ENCODE results near the gene ZBTB25.
A peak's percentile ranks its signal among the peaks of the same experiment; 100 is the strongest.
"Not testable (repeated sequence)": the region's sequence is repeated elsewhere in the genome, so short reads cannot be mapped to it uniquely, and the experiment has no call there.

The ZBTB25 gene

GRCh38 chr14:64503434-64504309 lies at the start of gene ZBTB25:
ZBTB25 (minus strand) TSS chr14:64503838; CDS start chr14:64490533, 13,305 bp downstream.
- FAIRE-seq (peak; percentile 100), DNase-seq (ENCODE audit: insufficient read length, low spot score) (peak; percentile 98)

- FAIRE-seq = peak; percentile 76
- DNase-seq (ENCODE audit: insufficient read length, low spot score) = no peak
Measured at GRCh38 chr14:64550621-64551333, 47.1 kb upstream of the ZBTB25 start.

- DNase-seq (ENCODE audit: insufficient read length, low spot score) = no peak
Measured at GRCh38 chr14:64549791-64550620, 46.4 kb upstream of the ZBTB25 start, which contains the start of gene PPP1R36. PPP1R36 (plus strand) TSS chr14:64549961; CDS start chr14:64549998, 37 bp downstream.

GRCh38 chr14:64549016-64549415 lies 45.4 kb upstream of the ZBTB25 start:
- no peak for DNase-seq (ENCODE audit: insufficient read length, low spot score)

More at GRCh38 chr14:64549791-64550620, 46.4 kb upstream of the ZBTB25 start, which contains the start of gene PPP1R36:
- peak; percentile 82 for FAIRE-seq

DNA sequence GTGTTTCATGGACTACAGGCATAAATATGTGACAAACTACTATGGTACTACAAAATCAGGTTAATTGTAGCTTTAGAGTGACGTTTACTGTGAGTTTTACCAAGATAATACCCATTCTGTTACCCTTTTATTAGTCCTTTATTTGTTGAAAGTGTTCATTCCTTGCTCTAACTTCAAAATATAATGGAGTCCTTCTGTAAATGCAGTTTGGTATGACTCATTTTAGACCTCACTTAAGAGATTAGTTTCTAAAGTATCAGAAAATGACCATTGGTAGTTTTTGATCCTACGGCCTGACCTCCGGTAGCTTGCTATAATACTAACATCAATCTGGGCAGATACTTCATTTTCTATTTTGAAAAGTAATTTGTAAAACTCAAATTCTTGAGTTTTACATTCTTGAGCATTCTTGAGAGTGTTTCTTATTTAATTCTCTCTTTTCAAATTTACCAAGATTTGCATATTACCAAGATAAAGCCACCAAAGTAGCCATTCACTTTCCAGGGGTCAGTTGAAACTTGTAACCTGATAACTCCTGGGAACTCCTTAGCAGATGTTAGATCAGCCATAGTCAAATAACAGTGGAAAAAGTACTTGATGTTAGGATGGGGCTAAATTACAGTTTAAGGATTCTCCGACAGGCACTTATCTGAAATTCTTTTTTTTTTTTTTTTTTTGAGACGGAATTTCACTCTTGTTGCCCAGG lies 41.1 kb upstream of the ZBTB25 start:
- FAIRE-seq (peak; percentile 86), DNase-seq (ENCODE audit: insufficient read length, low spot score) (no peak)

More at GRCh38 chr14:64549016-64549415, 45.4 kb upstream of the ZBTB25 start:
- FAIRE-seq = no peak

- FAIRE-seq (peak; percentile 72), DNase-seq (ENCODE audit: insufficient read length, low spot score) (no peak)
Measured at GRCh38 chr14:64542836-64543201, 39.2 kb upstream of the ZBTB25 start.

GRCh38 chr14:64541972-64542835 lies 38.6 kb upstream of the ZBTB25 start:
- DNase-seq (ENCODE audit: insufficient read length, low spot score) = no peak
- FAIRE-seq = no peak

DNA sequence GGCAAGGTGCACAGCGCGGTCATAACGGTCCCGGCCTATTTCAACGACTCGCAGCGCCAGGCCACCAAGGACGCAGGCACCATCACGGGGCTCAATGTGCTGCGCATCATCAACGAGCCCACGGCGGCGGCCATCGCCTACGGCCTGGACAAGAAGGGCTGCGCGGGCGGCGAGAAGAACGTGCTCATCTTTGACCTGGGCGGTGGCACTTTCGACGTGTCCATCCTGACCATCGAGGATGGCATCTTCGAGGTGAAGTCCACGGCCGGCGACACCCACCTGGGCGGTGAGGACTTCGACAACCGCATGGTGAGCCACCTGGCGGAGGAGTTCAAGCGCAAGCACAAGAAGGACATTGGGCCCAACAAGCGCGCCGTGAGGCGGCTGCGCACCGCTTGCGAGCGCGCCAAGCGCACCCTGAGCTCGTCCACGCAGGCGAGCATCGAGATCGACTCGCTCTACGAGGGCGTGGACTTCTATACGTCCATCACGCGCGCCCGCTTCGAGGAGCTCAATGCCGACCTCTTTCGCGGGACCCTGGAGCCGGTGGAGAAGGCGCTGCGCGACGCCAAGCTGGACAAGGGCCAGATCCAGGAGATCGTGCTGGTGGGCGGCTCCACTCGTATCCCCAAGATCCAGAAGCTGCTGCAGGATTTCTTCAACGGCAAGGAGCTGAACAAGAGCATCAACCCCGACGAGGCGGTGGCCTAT lies 37.8 kb upstream of the ZBTB25 start:
- DNase-seq (ENCODE audit: insufficient read length, low spot score) = no peak
- FAIRE-seq = no peak

DNA sequence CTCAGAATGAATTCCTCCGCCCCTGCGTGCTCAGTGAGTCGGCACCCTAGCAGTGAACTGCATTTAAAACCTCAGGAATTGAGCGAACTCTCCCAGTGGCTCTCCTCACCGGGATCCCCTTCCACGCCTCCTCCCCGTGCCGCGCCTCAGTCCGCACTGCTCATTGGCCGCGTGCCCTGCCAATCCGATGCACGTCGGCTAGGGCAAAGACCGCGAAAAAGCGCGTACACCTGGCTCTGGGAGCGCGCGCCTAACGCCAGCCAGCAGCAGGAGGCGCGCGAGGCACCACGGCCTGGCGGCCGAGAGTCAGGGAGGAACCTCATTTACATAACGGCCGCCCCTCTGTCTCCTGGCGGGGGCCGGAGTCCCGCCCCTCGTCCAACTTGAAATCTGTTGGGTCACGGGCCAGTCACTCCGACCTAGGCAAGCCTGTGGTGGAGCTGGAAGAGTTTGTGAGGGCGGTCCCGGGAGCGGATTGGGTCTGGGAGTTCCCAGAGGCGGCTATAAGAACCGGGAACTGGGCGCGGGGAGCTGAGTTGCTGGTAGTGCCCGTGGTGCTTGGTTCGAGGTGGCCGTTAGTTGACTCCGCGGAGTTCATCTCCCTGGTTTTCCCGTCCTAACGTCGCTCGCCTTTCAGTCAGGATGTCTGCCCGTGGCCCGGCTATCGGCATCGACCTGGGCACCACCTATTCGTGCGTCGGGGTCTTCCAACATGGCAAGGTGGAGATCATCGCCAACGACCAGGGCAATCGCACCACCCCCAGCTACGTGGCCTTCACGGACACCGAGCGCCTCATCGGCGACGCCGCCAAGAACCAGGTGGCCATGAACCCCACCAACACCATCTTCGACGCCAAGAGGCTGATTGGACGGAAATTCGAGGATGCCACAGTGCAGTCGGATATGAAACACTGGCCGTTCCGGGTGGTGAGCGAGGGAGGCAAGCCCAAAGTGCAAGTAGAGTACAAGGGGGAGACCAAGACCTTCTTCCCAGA lies 36.9 kb upstream of the ZBTB25 start, which contains the start of gene HSPA2:
HSPA2 (plus strand) TSS at position 534 of the 995 bp plus-strand sequence; CDS start at position 643, 109 bp downstream.
- peak; percentile 100 for DNase-seq (ENCODE audit: insufficient read length, low spot score)
- FAIRE-seq = peak; percentile 100

DNA sequence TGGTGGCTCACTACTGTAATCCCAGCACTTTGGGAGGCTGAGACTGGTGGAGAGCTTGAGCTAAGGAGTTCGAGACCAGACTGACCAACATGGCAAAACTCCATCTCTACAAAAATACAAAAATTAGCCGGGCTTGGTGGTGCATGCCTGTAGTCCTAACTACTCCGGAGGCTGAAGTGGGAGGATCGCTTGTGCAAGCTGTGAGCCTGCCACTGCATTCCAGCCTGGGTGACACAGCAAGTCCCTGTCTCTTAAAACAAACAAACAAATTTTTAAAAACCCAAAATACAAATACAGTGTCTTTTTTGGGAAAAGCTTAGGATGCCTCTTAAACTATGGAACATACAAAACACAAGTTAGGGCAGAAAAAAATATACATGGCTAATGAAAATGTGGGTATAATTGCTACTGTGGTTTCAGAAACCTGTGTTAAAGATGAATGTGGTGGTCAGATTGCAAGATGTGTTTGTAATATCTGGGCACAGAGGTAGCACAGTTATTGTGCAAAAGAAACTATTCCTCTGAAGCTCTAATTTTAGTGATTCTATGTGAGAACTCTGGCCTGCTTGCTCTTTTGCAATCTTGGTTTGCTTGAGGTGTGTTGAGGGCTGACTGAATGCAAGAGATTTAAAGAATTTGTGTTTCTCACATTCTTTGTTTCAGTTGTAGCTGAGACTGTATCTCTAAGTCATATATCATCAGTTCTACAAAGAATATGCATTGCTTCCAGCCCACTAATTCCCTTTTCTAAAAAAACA lies 33.0 kb upstream of the ZBTB25 start:
- FAIRE-seq = peak; percentile 92
- no peak for DNase-seq (ENCODE audit: insufficient read length, low spot score)

GRCh38 chr14:64531567-64531966 lies 27.9 kb upstream of the ZBTB25 start:
- FAIRE-seq (peak; percentile 64), DNase-seq (ENCODE audit: insufficient read length, low spot score) (no peak)

GRCh38 chr14:64525354-64525753 lies 21.7 kb upstream of the ZBTB25 start:
- DNase-seq (ENCODE audit: insufficient read length, low spot score) (no peak), FAIRE-seq (no peak)

GRCh38 chr14:64522591-64523355 lies 19.1 kb upstream of the ZBTB25 start:
- DNase-seq (ENCODE audit: insufficient read length, low spot score) (no peak), FAIRE-seq (peak; percentile 99)

- DNase-seq (ENCODE audit: insufficient read length, low spot score) (no peak), FAIRE-seq (peak; percentile 82)
Measured at GRCh38 chr14:64520699-64521098, 17.1 kb upstream of the ZBTB25 start.

DNA sequence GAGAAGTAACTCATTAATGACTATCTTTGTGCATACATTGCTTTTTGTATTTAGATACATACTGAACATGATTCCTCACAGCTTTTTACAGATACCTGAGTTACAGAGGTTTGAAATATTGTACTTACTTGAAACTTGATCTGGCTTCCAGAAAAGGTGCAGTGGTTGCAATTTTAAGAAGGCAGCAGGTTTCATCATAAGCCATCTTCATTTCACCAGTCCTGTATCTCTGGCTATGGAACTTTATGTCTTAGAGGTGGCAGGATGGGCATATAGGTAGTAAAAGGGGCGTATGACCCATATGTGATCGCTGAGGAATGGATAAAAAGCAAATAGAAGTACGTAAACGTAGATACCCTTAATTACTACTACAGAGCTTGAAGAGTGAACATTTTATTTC lies 14.6 kb upstream of the ZBTB25 start:
- FAIRE-seq (peak; percentile 96), DNase-seq (ENCODE audit: insufficient read length, low spot score) (no peak)

- not testable (repeated sequence) for DNase-seq (ENCODE audit: insufficient read length, low spot score)
- FAIRE-seq = peak; percentile 76
Measured at GRCh38 chr14:64517667-64518066, 14.0 kb upstream of the ZBTB25 start.
